GM19395 (cell line): ENCODE results near the gene DHRS13.
"Not testable (repeated sequence)": the region's sequence is repeated elsewhere in the genome, so short reads cannot be mapped to it uniquely, and the experiment has no call there.

Source experiments
- ATAC-seq: cut with Tn5 transposase; IDR thresholded peaks from one replicate; pipeline ENCODE4 v1.9.1; 2021; ENCODE audit warnings: mild to moderate bottlenecking, moderate library complexity; ENCODE audit not compliant: unreplicated experiment

Gene DHRS13

GRCh38 chr17:28887871-28888471 lies 14.9 kb downstream of the DHRS13 start:
- no peak for ATAC-seq

- no peak for ATAC-seq
Measured at GRCh38 chr17:28885951-28886350, 16.9 kb downstream of the DHRS13 start.

GRCh38 chr17:28885363-28885762 lies 17.5 kb downstream of the DHRS13 start:
- no peak for ATAC-seq

- no peak for ATAC-seq
Measured at GRCh38 chr17:28883967-28884702, 18.7 kb downstream of the DHRS13 start.

GRCh38 chr17:28882154-28882895 lies 20.6 kb downstream of the DHRS13 start:
- ATAC-seq: no peak

- ATAC-seq: no peak
Measured at GRCh38 chr17:28881533-28882056, 21.3 kb downstream of the DHRS13 start.

GRCh38 chr17:28880572-28880945 lies 22.3 kb downstream of the DHRS13 start:
- ATAC-seq: no peak

GRCh38 chr17:28879886-28880571 lies 22.9 kb downstream of the DHRS13 start:
- no peak for ATAC-seq

GRCh38 chr17:28878981-28879380 lies 23.9 kb downstream of the DHRS13 start:
- ATAC-seq: no peak

- ATAC-seq: no peak
Measured at GRCh38 chr17:28878158-28878910, 24.5 kb downstream of the DHRS13 start.

GRCh38 chr17:28877150-28877711 lies 25.6 kb downstream of the DHRS13 start:
- not testable (repeated sequence) for ATAC-seq

GRCh38 chr17:28875848-28876550 lies 26.9 kb downstream of the DHRS13 start:
- ATAC-seq: no peak

- no peak for ATAC-seq
Measured at GRCh38 chr17:28874750-28875149, 28.1 kb downstream of the DHRS13 start.

- no peak for ATAC-seq
Measured at GRCh38 chr17:28873839-28874238, 29.0 kb downstream of the DHRS13 start.

GRCh38 chr17:28871056-28871579 lies 31.8 kb downstream of the DHRS13 start:
- peak; percentile 98 for ATAC-seq

GRCh38 chr17:28867276-28867675 lies 35.6 kb downstream of the DHRS13 start:
- ATAC-seq: no peak

GRCh38 chr17:28865946-28866752 lies 36.7 kb downstream of the DHRS13 start:
- ATAC-seq: no peak
